HepG2 (cell line): Measurements from ENCODE around the gene USP32. TPM values are rescaled to one million over a fixed set of nuclear protein-coding genes. Genes with fewer than 3 reads are reported as not detected.

Source experiments
- ATAC-seq: fragments of 200-7000 bp; cut with Tn5 transposase; 3 replicates; pipeline ENCODE4 v1.9.1; 2020; ENCODE audit warnings: mild to moderate bottlenecking, moderate library complexity
- BruUV-seq: library from RNA; stranded (reverse); fragments of 400-500 nt; replicated peaks from 2 replicates; lab custom pipeline; 2021; lab: Mats Ljungman, UMichigan
- CTCF ChIA-PET: fragments of 300-600 bp; formaldehyde crosslinking; extraction: SDS; loops from one replicate; lab custom pipeline; 2021; ENCODE audit warnings: low total read pairs, inconsistent platforms, low intra/inter-chr PET ratio; lab: Yijun Ruan, JAX
- POLR2A ChIA-PET: fragments of 350-600 bp; sonication (Branson Sonifier 250); formaldehyde crosslinking; loops from one replicate; lab custom pipeline; 2020; ENCODE audit warnings: antibody characterized with exemption, inconsistent platforms; lab: Yijun Ruan, JAX
- DNase-seq: peaks from one replicate; pipeline ENCODE4 v3.0.0-alpha.2; 2015; ENCODE audit warnings: low spot score
- FAIRE-seq: peaks from 3 replicates; lab custom pipeline; 2011; peaks lifted over from hg19 to GRCh38; lab: Jason Lieb, UNC
- H2AFZ ChIP-seq: one replicate; pipeline ENCODE4 v1.6.1; 2011; ENCODE audit warnings: low read length, inconsistent platforms
- H3K27ac ChIP-seq: fragments of 300-600 bp; 3 replicates; pipeline ENCODE4 v1.8.0; 2011; ENCODE audit warnings: mixed run types, mild to moderate bottlenecking, mixed read lengths, low read length, inconsistent platforms; ENCODE audit not compliant: insufficient read depth; ENCODE audit errors: extremely low read length
- H3K27me3 ChIP-seq, 2 experiments: fragments of 200-600 bp in 1 of 2; 2 replicates in 1 of 2; 3 replicates in 1 of 2; pipeline versions ENCODE4 v1.6.0 to v1.8.0; 2011; ENCODE audit warnings: low read length in 2 of 2, mild to moderate bottlenecking in 2 of 2, moderate library complexity in 2 of 2, inconsistent platforms in 1 of 2; ENCODE audit not compliant: insufficient read depth in 2 of 2, control insufficient read depth in 1 of 2
- H3K36me3 ChIP-seq, 2 experiments: fragments of 200-600 bp in 1 of 2; replicated peaks in 1 of 2; 2 replicates in 1 of 2; 3 replicates in 1 of 2; pipeline versions ENCODE4 v1.5.1 to v1.8.0; 2011; ENCODE audit warnings: low read length in 2 of 2, inconsistent platforms in 1 of 2; ENCODE audit not compliant: insufficient read depth in 2 of 2, control insufficient read depth in 1 of 2
- H3K4me1 ChIP-seq: 2 replicates; pipeline ENCODE4 v1.5.1; 2012; ENCODE audit warnings: low read length, inconsistent platforms; ENCODE audit not compliant: insufficient read depth
- H3K4me2 ChIP-seq: 2 replicates; pipeline ENCODE4 v1.6.0; 2011; ENCODE audit warnings: low read depth, low read length, inconsistent platforms
- H3K4me3 ChIP-seq, 3 experiments: fragments of 200-600 bp in 1 of 3; sonication (generic), shearing (Covaris generic) in 1 of 3; replicated peaks in 1 of 3; 2 replicates each; pipeline ENCODE4 v1.5.1; 2011 to 2016; ENCODE audit warnings: low read length in 3 of 3, inconsistent platforms in 2 of 3, low read depth in 2 of 3, mild to moderate bottlenecking in 2 of 3, control low read depth in 1 of 3, mixed read lengths in 1 of 3; ENCODE audit not compliant: insufficient read depth in 1 of 3
- H3K79me2 ChIP-seq: one replicate; pipeline ENCODE4 v1.6.1; 2011; ENCODE audit warnings: low read length, inconsistent platforms; ENCODE audit not compliant: insufficient read depth
- H3K9ac ChIP-seq: 2 replicates; pipeline ENCODE4 v1.6.0; 2011; ENCODE audit warnings: mild to moderate bottlenecking, low read depth, low read length, inconsistent platforms; ENCODE audit not compliant: insufficient read depth
- H3K9me3 ChIP-seq: 2 replicates; pipeline ENCODE4 v1.5.1; 2012; ENCODE audit warnings: mild to moderate bottlenecking, low read length
- H4K20me1 ChIP-seq: 2 replicates; pipeline ENCODE4 v1.6.0; 2011; ENCODE audit warnings: inconsistent platforms, mild to moderate bottlenecking, low read length, moderate library complexity; ENCODE audit not compliant: insufficient read depth
- BHLHE40 ChIP-seq: IDR thresholded peaks from 2 replicates; pipeline ENCODE4 v1.6.1; 2011; ENCODE audit warnings: low read length, improper control_type of control experiment
- CREM ChIP-seq, 2 experiments: sonication (generic) in 1 of 2; formaldehyde crosslinking in 1 of 2; IDR thresholded peaks; 2 replicates each; pipeline versions ENCODE4 v1.4.0 to v1.6.1; 2016 to 2020; ENCODE audit warnings: antibody characterized with exemption in 1 of 2, mild to moderate bottlenecking in 1 of 2, missing genetic modification reagents in 1 of 2
- CTCF ChIP-seq: sonication (generic); formaldehyde crosslinking; IDR thresholded peaks from 2 replicates; pipeline ENCODE4 v1.5.0; 2020; ENCODE audit warnings: mild to moderate bottlenecking, missing genetic modification reagents, moderate library complexity
- EP300 ChIP-seq, 3 experiments: sonication (generic) in 1 of 3; formaldehyde crosslinking in 1 of 3; IDR thresholded peaks; 2 replicates each; pipeline versions ENCODE4 v1.5.1 to v1.6.1; 2011 to 2020; ENCODE audit warnings: low read depth in 2 of 3, low read length in 2 of 3, borderline replicate concordance in 1 of 3, improper control_type of control experiment in 1 of 3, mild to moderate bottlenecking in 1 of 3, missing genetic modification reagents in 1 of 3, moderate library complexity in 1 of 3
- HNF4G ChIP-seq, 2 experiments: sonication (generic) in 1 of 2; formaldehyde crosslinking in 1 of 2; IDR thresholded peaks; 2 replicates each; pipeline versions ENCODE4 v1.4.0 to v1.6.1; 2011 to 2020; ENCODE audit warnings: borderline replicate concordance in 2 of 2, low read depth in 2 of 2, mild to moderate bottlenecking in 2 of 2, low read length in 1 of 2, missing genetic modification reagents in 1 of 2, moderate library complexity in 1 of 2
- KLF16 ChIP-seq, 2 experiments: sonication (generic) in 1 of 2; formaldehyde crosslinking in 1 of 2; IDR thresholded peaks; 2 replicates each; pipeline versions ENCODE4 v1.6.1 to v1.8.0; 2016 to 2023; ENCODE audit warnings: missing genetic modification reagents in 2 of 2, missing compliant biosample characterization in 1 of 2
- SAP130 ChIP-seq: IDR thresholded peaks from 2 replicates; pipeline ENCODE4 v1.6.1; 2016; ENCODE audit warnings: low read depth
- STAG1 ChIP-seq: sonication (generic); formaldehyde crosslinking; IDR thresholded peaks from 2 replicates; pipeline ENCODE4 v1.4.0; 2020; ENCODE audit warnings: missing genetic modification reagents
- THAP11 ChIP-seq: IDR thresholded peaks from 2 replicates; pipeline ENCODE4 v1.6.1; 2016; ENCODE audit warnings: missing biosample characterization, missing genetic modification reagents
- THYN1 ChIP-seq: sonication (generic); formaldehyde crosslinking; IDR thresholded peaks from 2 replicates; pipeline ENCODE4 v1.8.1; 2023; ENCODE audit warnings: low read depth, mild to moderate bottlenecking, moderate library complexity, missing genetic modification reagents, borderline replicate concordance
- YEATS4 ChIP-seq: sonication (generic); formaldehyde crosslinking; IDR thresholded peaks from 2 replicates; pipeline ENCODE4 v1.4.0; 2020; ENCODE audit warnings: missing genetic modification reagents, borderline replicate concordance
- ZEB1 ChIP-seq: IDR thresholded peaks from 2 replicates; pipeline ENCODE4 v1.6.1; 2012; ENCODE audit warnings: mild to moderate bottlenecking, low read depth, inconsistent platforms; ENCODE audit not compliant: insufficient replicate concordance
- ZNF83 ChIP-seq: sonication (generic); formaldehyde crosslinking; IDR thresholded peaks from 2 replicates; pipeline ENCODE4 v1.4.0; 2020; ENCODE audit warnings: missing genetic modification reagents, mild to moderate bottlenecking, borderline replicate concordance
- ZSCAN21 ChIP-seq: sonication (generic); formaldehyde crosslinking; IDR thresholded peaks from 2 replicates; pipeline ENCODE4 v1.8.0; 2022; ENCODE audit warnings: mild to moderate bottlenecking, missing genetic modification reagents, moderate library complexity, borderline replicate concordance
- WGBS: methylation state at CpG from one replicate; pipeline ENCODE4 v1.1.6; 2017; ENCODE audit warnings: low lambda C conversion rate; 5-methylcytosine and 5-hydroxymethylcytosine counted together
- in situ Hi-C: cut with HindIII; loops from 2 replicates; pipeline ENCODE4 v1.10.0; 2017; ENCODE audit warnings: low pct_unique_long_range_greater_than_20kb; ENCODE audit not compliant: extremely low pct_ligation_motif_present
- intact Hi-C: fragments of 100-400 bp; cut with micrococcal nuclease; formaldehyde crosslinking; loops from one replicate; pipeline ENCODE4 v1.10.0; 2022; ENCODE audit not compliant: unreplicated experiment
- polyA plus RNA-seq, 8 experiments: library from polyadenylated mRNA; depleted of rRNA in 3 of 8; stranded (reverse) in 7 of 8; unstranded in 1 of 8; fragments of >200 nt; fragmentation: Illumina TruSeq in 4 of 8; extraction: Trizol in 4 of 8; gene quantifications; 2 replicates each; pipeline versions ENCODE4 v1.2.1 to v1.2.3, GENCODE V29; 2011 to 2016; ENCODE audit warnings: low read depth in 4 of 8, missing spikeins in 1 of 8, mixed read lengths in 1 of 8; ENCODE audit not compliant: insufficient read depth in 1 of 8
- total RNA-seq, 5 experiments: library from RNA; depleted of rRNA; stranded (reverse); fragments of >200 nt; fragmentation: Illumina TruSeq; extraction: Trizol; gene quantifications; 2 replicates each; pipeline ENCODE4 v1.2.3, GENCODE V29; 2016; ENCODE audit warnings: low read depth in 1 of 5
- TF ChIP-seq, protein P1 (sequence below): IDR thresholded peaks from 2 replicates; pipeline ENCODE4 v1.6.1; 2016; ENCODE audit warnings: missing genetic modification reagents, missing compliant biosample characterization

USP32 gene
- total and polyA plus RNA-seq, 2 of the 13 experiments (the other 11 are each of a cell fraction or from before 2014, with no cell fraction given), result 24.9 to 39.9 TPM

GRCh38 chr17:60142872-60143499, 248.9 kb downstream of the USP32 start:
- WGBS, result under 1% methylated on average over 10 of the region's 10 CpGs
- H3K79me2 ChIP-seq, result no peaks in the 10 kb centered on the region
- DNase-seq, result peak; percentile 83
- no peaks in the 10 kb centered on the region for H3K36me3 ChIP-seq
- BruUV-seq, result no TSS peak
- H2AFZ ChIP-seq, result no peak overlapping the region
- CTCF ChIA-PET, result interaction anchor here (1.0 to 3.4 kb wide), 3 partner anchors 20 to 496 kb away, joined by 3 to 28 read pairs (median 4); no protein-coding TSS in a partner anchor
- H3K27ac ChIP-seq, result no peak overlapping the region
- peak overlapping the region in 2 of 3 experiments; percentile 23 to 56; a peak in 3 of 6 replicates for H3K4me3 ChIP-seq
- POLR2A ChIA-PET, result no interaction called here
- H3K4me1 ChIP-seq, result peaks cover 28% of the 10 kb centered on the region
- H4K20me1 ChIP-seq, result peaks cover 4% of the 10 kb centered on the region; the same call in 1 of the 2 replicates
- peak overlapping the region; percentile 74 for H3K4me2 ChIP-seq
- in situ Hi-C loops (no loop called here), intact Hi-C loops (loop anchor here (1.0 to 10.0 kb wide), 4 partner anchors 32 to 382 kb away; no protein-coding TSS in a partner anchor)
- H3K27me3 ChIP-seq, result peaks cover 11 to 72% of the 10 kb centered on the region in 2 experiments
- peak; percentile 82 for ATAC-seq
- FAIRE-seq, result peak; percentile 92
- no peak overlapping the region for H3K9ac ChIP-seq
- no peaks in the 10 kb centered on the region for H3K9me3 ChIP-seq
- 0 out of 2 replicates have a peak, but pooled peaks have one; percentile 39 for TF ChIP-seq THAP11 (CRISPR knock-in tag)
- TF ChIP-seq KLF16 (CRISPR knock-in tag; IDR thresholded peaks at IDR 0.05), result 0 out of 4 replicates have a peak, but pooled peaks of 1 of the 2 experiments have one; percentile 40
- no peak for TF ChIP-seq ZEB1
- TF ChIP-seq THYN1, result no peak
- 0 out of 2 replicates have a peak, but pooled peaks have one; percentile 23 for TF ChIP-seq BHLHE40
- TF ChIP-seq CTCF, result peak; percentile 91
- TF ChIP-seq SAP130, result 0 out of 2 replicates have a peak, but pooled peaks have one; percentile 33
- no peak for TF ChIP-seq YEATS4 (CRISPR knock-in tag)
- TF ChIP-seq ZSCAN21 (CRISPR knock-in tag), result 0 out of 2 replicates have a peak, but pooled peaks have one; percentile 44
- TF ChIP-seq ZNF83 (CRISPR knock-in tag), result no peak
- 0 out of 2 replicates have a peak, but pooled peaks have one; percentile 6 for TF ChIP-seq CREM (IDR thresholded peaks at IDR 0.05)
- no peak for TF ChIP-seq CREM (CRISPR knock-in tag; IDR thresholded peaks at IDR 0.05)
- TF ChIP-seq EP300 (IDR thresholded peaks at IDR 0.05; ENCODE audit: low read depth in 2 of 2, low read length in 2 of 2), result no peak
- 0 out of 2 replicates have a peak, but pooled peaks have one; percentile 8 for TF ChIP-seq EP300 (CRISPR knock-in tag; IDR thresholded peaks at IDR 0.05; ENCODE audit: borderline replicate concordance)
- TF ChIP-seq, protein P1, sequence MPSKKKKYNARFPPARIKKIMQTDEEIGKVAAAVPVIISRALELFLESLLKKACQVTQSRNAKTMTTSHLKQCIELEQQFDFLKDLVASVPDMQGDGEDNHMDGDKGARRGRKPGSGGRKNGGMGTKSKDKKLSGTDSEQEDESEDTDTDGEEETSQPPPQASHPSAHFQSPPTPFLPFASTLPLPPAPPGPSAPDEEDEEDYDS, result 0 out of 2 replicates have a peak, but pooled peaks have one; percentile 21
- no peak for TF ChIP-seq HNF4G (IDR thresholded peaks at IDR 0.05; ENCODE audit: borderline replicate concordance, low read depth, low read length)
- TF ChIP-seq HNF4G (CRISPR knock-in tag; IDR thresholded peaks at IDR 0.05; ENCODE audit: borderline replicate concordance, low read depth), result no peak
- peak; percentile 83 for TF ChIP-seq STAG1 (CRISPR knock-in tag)
